ENCODE data around the gene ATP2A2. TPM values are rescaled to one million over a fixed set of nuclear protein-coding genes. Genes with fewer than 3 reads are reported as not detected.
A peak's percentile ranks its signal among the peaks of the same experiment; 100 is the strongest.

The ATP2A2 gene
- total RNA-seq, 1 experiment from 2014 or later: 154 TPM

DNA sequence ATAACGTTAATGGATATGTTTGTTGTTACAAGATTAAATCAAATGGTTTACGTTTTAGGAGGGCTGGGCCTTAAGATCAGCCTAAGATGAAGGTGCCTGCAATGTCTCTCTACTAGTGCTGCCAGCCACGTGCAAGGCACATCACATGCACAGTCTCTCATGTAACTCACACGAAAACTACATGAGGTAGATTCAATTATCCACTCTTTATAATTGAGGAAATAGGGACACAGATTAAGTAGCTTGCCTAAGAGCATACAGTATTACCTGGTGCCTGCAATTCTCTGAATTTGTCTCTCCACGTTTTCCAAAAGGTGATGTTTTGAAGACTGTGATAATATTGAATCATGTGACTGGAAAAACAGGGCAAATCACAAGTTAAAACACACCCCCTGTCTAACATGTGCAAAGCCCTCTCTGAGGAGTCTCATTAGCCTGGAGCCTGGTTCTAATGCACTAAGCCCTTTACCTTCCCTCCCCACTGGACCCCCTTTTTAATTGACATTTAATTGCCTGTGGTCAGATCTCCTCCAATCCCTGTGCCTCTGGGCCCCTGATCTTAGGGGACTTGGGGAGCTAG, 14.6 kb upstream of the ATP2A2 start:
- TF ChIP-seq, protein P1, sequence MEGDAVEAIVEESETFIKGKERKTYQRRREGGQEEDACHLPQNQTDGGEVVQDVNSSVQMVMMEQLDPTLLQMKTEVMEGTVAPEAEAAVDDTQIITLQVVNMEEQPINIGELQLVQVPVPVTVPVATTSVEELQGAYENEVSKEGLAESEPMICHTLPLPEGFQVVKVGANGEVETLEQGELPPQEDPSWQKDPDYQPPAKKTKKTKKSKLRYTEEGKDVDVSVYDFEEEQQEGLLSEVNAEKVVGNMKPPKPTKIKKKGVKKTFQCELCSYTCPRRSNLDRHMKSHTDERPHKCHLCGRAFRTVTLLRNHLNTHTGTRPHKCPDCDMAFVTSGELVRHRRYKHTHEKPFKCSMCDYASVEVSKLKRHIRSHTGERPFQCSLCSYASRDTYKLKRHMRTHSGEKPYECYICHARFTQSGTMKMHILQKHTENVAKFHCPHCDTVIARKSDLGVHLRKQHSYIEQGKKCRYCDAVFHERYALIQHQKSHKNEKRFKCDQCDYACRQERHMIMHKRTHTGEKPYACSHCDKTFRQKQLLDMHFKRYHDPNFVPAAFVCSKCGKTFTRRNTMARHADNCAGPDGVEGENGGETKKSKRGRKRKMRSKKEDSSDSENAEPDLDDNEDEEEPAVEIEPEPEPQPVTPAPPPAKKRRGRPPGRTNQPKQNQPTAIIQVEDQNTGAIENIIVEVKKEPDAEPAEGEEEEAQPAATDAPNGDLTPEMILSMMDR (conservative IDR thresholded peaks at IDR 0.05): no peak
- TF ChIP-seq EZH2 (IDR thresholded peaks at IDR 0.05; ENCODE audit: low read depth): no peak
- H3K27ac ChIP-seq: no peak overlapping the region
- POLR2A ChIA-PET (ENCODE audit: unreplicated experiment): interaction anchor here (0.6 kb wide), 1 partner anchor 18 kb away, joined by 4 read pairs; no protein-coding TSS in a partner anchor

DNA sequence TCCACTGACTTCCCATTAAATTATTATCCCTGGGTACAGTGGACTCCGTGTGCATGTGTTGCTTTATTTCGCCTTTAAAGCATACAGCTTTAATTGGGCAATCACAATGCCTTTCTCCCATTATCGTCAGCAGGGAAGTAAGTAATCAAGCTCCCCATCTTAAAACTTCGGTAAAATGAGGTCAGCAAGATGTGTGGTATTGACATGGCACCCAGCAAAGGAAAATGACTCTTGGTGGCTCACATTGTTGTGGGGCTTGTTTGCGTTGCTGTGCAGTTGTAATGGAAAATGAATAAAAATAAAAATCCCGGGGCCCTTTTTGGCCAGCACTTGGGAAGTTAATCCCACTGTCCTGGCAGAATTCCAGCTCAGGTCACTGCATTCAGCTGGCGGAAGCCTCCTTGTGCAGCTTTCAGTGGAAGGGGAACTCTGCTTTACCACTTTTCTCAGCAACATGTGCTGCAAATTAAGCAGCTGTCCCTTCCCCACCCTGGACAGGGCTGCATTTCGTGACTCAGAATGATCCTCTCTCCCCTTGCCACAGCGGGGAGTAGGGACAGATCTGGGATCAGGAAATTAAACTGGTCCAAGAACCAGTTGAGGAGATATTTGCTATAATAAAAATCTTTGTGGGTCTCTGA, 13.9 kb upstream of the ATP2A2 start:
- Histone ChIP-seq H3K9me2 (ENCODE audit: insufficient read depth) (no peaks in the 10 kb centered on the region), H3K27me3 (ENCODE audit: insufficient read depth, low read depth) (no peaks in the 10 kb centered on the region), H4K20me1 (ENCODE audit: insufficient read depth) (no peaks in the 10 kb centered on the region), H3K4me1 (replicated peaks; ENCODE audit: insufficient read depth) (peaks cover 34% of the 10 kb centered on the region), H3F3A (ENCODE audit: insufficient read depth, low read depth) (peaks cover 16% of the 10 kb centered on the region; the same call in 1 of the 2 replicates), H3K4me2 (no peak overlapping the region), H2AFZ (no peak overlapping the region), H3K27ac (no peak overlapping the region), H3K9me3 (ENCODE audit: insufficient read depth, low read depth) (no peaks in the 10 kb centered on the region), H3K79me2 (ENCODE audit: low read depth) (no peaks in the 10 kb centered on the region), H3K36me3 (ENCODE audit: low read depth) (no peaks in the 10 kb centered on the region), H3K4me3 (no peak overlapping the region)
- CTCF ChIA-PET: interaction anchor here (0.6 kb wide), 1 partner anchor 42 kb away, joined by 5 read pairs; no protein-coding TSS in a partner anchor
- no peak for TF ChIP-seq EZH2 (IDR thresholded peaks at IDR 0.05; ENCODE audit: low read depth)
- TF ChIP-seq, protein P1 (conservative IDR thresholded peaks at IDR 0.05): no peak
- peak in 1 of 2 experiments; percentile 39 for DNase-seq
- no TSS peak for BruUV-seq (replicated peaks)
- POLR2A ChIA-PET (ENCODE audit: unreplicated experiment): interaction anchor here (0.6 kb wide), 1 partner anchor 19 kb away, joined by 4 read pairs; no protein-coding TSS in a partner anchor
- intact Hi-C loops (cut with micrococcal nuclease; ENCODE audit: unreplicated experiment): no loop called here

More for the DNA sequence above, 14.6 kb upstream of the ATP2A2 start:
- CTCF ChIA-PET: interaction anchor here (0.6 kb wide), 1 partner anchor 42 kb away, joined by 5 read pairs; no protein-coding TSS in a partner anchor
- Histone ChIP-seq H2AFZ (no peak overlapping the region), H3K4me1 (replicated peaks; ENCODE audit: insufficient read depth) (peaks cover 29% of the 10 kb centered on the region), H3K4me3 (no peak overlapping the region), H3K36me3 (ENCODE audit: low read depth) (no peaks in the 10 kb centered on the region), H3K27me3 (ENCODE audit: insufficient read depth, low read depth) (no peaks in the 10 kb centered on the region), H3K79me2 (ENCODE audit: low read depth) (no peaks in the 10 kb centered on the region), H3F3A (ENCODE audit: insufficient read depth, low read depth) (peaks cover 16% of the 10 kb centered on the region; the same call in 1 of the 2 replicates), H3K9me2 (ENCODE audit: insufficient read depth) (no peaks in the 10 kb centered on the region), H3K4me2 (no peak overlapping the region), H4K20me1 (ENCODE audit: insufficient read depth) (no peaks in the 10 kb centered on the region), H3K9me3 (ENCODE audit: insufficient read depth, low read depth) (no peaks in the 10 kb centered on the region)
- intact Hi-C loops (cut with micrococcal nuclease; ENCODE audit: unreplicated experiment): no loop called here
- no peak for DNase-seq
- no TSS peak for BruUV-seq (replicated peaks)

DNA sequence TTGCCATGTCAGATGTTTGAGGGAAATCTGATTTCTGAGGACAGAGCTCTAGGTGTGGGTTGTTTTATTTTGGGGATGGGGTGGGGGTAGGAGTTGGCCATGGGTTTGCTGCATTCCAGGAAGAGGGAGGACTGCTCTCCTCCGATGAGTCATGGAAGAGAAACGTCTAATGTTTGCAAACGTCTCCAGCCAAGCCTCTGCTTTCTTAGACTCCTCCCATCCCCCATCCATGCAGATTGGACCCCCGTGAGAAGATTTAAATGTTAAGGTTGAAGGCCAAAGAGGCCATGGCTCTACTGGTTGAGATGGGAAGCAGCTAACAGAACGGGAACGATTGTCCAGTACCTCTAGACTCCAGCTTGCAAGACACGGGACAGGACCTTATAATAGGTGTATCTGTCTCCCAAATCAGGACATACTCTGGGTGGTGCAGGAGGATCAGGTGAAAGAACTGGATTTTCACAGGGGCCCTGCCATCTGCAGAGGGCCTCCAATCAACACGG, 11.4 kb upstream of the ATP2A2 start:
- peak overlapping the region; percentile 45 for H3K27ac ChIP-seq
- peak overlapping the region; percentile 78 for H3K4me2 ChIP-seq
- ChIA-PET POLR2A (ENCODE audit: unreplicated experiment) (interaction anchor here (0.6 to 1.3 kb wide), 5 partner anchors 10 to 280 kb away, joined by 3 to 16 read pairs (median 7); no protein-coding TSS in a partner anchor), CTCF (interaction anchor here (0.6 to 0.7 kb wide), 3 partner anchors 13 to 276 kb away, joined by 4 read pairs; no protein-coding TSS in a partner anchor)
- H3K79me2 ChIP-seq (ENCODE audit: low read depth): no peaks in the 10 kb centered on the region
- H3K36me3 ChIP-seq (ENCODE audit: low read depth): no peaks in the 10 kb centered on the region
- H2AFZ ChIP-seq: no peak overlapping the region
- H3K9me2 ChIP-seq (ENCODE audit: insufficient read depth): no peaks in the 10 kb centered on the region
- H3K4me1 ChIP-seq (replicated peaks; ENCODE audit: insufficient read depth): peaks cover 34% of the 10 kb centered on the region
- peak; percentile 64 to 75 for DNase-seq
- H3K9me3 ChIP-seq (ENCODE audit: insufficient read depth, low read depth): no peaks in the 10 kb centered on the region
- no peak for TF ChIP-seq EZH2 (IDR thresholded peaks at IDR 0.05; ENCODE audit: low read depth)
- TF ChIP-seq, protein P1 (conservative IDR thresholded peaks at IDR 0.05): no peak
- peak overlapping the region; percentile 18; the same call in 1 of the 2 replicates for H3K4me3 ChIP-seq
- H4K20me1 ChIP-seq (ENCODE audit: insufficient read depth): no peaks in the 10 kb centered on the region
- BruUV-seq (replicated peaks): no TSS peak
- intact Hi-C loops (cut with micrococcal nuclease; ENCODE audit: unreplicated experiment): loop anchor here (1.0 to 2.0 kb wide), 4 partner anchors 12 to 75 kb away; partner anchors contain the start of gene ATP2A2
- H3K27me3 ChIP-seq (ENCODE audit: insufficient read depth, low read depth): no peaks in the 10 kb centered on the region
- H3F3A ChIP-seq (ENCODE audit: insufficient read depth, low read depth): peaks cover 16% of the 10 kb centered on the region; the same call in 1 of the 2 replicates

Measured in PC-9 (cell line).